ENCODE measurements around the gene CCDC34. TPM values are rescaled to one million over a fixed set of nuclear protein-coding genes. Genes with fewer than 3 reads are reported as not detected.

Gene CCDC34
- total and polyA plus RNA-seq, 3 experiments from 2014 or later = 2.3 to 23.0 (median 22.4) TPM

DNA sequence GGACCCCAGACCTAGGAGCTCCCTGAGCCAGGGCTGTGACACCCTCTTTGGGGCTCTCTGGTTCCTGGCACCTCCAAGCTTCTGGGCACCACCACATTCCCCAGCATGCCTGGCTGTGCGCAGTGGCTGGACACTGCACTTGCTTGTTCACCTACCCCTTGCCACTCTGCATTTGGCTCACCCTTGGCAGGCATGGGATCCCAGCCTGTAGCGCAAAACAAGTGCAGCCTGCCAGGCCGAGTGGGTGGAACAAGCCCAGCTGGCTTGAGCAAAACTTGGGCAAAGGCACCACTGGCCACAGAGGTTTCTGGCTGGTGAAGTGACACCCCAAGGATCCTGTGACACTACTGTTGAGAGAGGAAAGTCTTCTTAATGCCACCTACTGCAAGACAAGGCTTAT is 57.3 kb downstream of the CCDC34 start:
- H3K27ac ChIP-seq (ENCODE audit: low read depth, low read length) = no peak overlapping the region
- peaks cover 2 to 15% of the 10 kb centered on the region in 2 donors for H3K27me3 Mint-ChIP-seq
- H3K9me3 ChIP-seq (ENCODE audit: low read length) = no peaks in the 10 kb centered on the region
- no peaks in the 10 kb centered on the region for H3K27me3 ChIP-seq (ENCODE audit: insufficient read depth, low read length, poor library complexity, severe bottlenecking)
- no peak overlapping the region for H3K4me3 Mint-ChIP-seq
- H3K36me3 Mint-ChIP-seq = peaks cover 0 to 4% (median 0%) of the 10 kb centered on the region in 3 donors
- no peaks in the 10 kb centered on the region for H3K36me3 ChIP-seq (ENCODE audit: insufficient read depth, low read length)
- H3K9me3 Mint-ChIP-seq = peaks cover 0 to 4% (median 0%) of the 10 kb centered on the region in 5 donors
- no peaks in the 10 kb centered on the region for H3K4me1 Mint-ChIP-seq
- no peak for DNase-seq
- ChIA-PET CTCF (no interaction called here), POLR2A (no interaction called here)
- no peaks in the 10 kb centered on the region for H3K4me1 ChIP-seq (ENCODE audit: insufficient read depth, low read length)
- H3K4me3 ChIP-seq (ENCODE audit: low read length) = no peak overlapping the region
- H3K27ac Mint-ChIP-seq = no peak overlapping the region

DNA sequence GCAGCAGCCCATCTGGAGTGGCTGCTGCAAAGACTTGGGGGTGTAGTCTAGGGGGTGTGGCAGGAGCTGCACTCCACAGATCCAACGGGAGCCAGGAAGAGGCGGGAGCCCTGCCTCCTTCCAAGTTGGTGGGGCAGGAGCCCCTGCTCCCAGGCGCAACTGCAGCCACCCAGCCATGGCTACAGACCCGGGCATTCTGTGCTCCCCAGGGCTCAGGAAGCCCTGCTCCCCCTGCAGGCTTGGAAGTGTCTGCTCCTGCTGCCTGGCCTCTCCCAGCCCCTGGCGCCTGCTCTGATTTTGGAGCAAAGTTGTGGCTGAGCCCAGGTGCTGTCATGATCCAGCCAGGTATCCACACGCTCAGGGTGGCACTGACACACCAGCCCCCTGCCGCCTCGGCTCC is 58.5 kb downstream of the CCDC34 start:
- POLR2A ChIA-PET = no interaction called here

DNA sequence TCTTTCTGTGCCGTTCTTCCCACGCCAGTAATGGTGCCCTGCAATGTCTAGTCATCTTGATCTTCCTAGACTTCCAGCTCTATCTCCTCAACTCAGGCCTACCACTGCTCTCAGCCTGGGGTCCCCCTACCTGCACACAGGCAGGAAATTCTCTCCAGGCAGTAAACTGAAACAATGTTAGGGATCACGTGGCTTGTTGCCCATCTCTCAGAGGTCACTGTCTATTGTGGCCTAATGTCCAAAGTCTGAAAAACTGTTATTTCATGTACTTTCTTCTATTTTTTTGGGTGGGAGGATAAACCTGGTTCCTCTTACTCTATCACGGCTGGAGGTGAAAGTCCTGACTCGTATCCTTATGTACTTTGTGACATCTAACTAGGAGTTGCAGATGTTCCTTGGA is 59.1 kb downstream of the CCDC34 start:
- Histone ChIP-seq H3K9me3 (ENCODE audit: low read length) (no peaks in the 10 kb centered on the region), H3K27ac (ENCODE audit: low read depth, low read length) (no peak overlapping the region), H3K27me3 (ENCODE audit: insufficient read depth, low read length, poor library complexity, severe bottlenecking) (no peaks in the 10 kb centered on the region), H3K4me1 (ENCODE audit: insufficient read depth, low read length) (no peaks in the 10 kb centered on the region), H3K4me3 (ENCODE audit: low read length) (no peak overlapping the region), H3K36me3 (ENCODE audit: insufficient read depth, low read length) (no peaks in the 10 kb centered on the region)
- H3K36me3 Mint-ChIP-seq = peaks cover 0 to 4% (median 0%) of the 10 kb centered on the region in 3 donors
- peaks cover 7 to 9% of the 10 kb centered on the region in 2 donors for H3K27me3 Mint-ChIP-seq
- no peak overlapping the region for H3K4me3 Mint-ChIP-seq
- ChIA-PET POLR2A (no interaction called here), CTCF (no interaction called here)
- H3K4me1 Mint-ChIP-seq = no peaks in the 10 kb centered on the region
- no peak for DNase-seq
- no peak overlapping the region for H3K27ac Mint-ChIP-seq
- peaks cover 0 to 4% (median 0%) of the 10 kb centered on the region in 5 donors for H3K9me3 Mint-ChIP-seq

More for the DNA sequence above, 58.5 kb downstream of the CCDC34 start:
- H3K9me3 Mint-ChIP-seq = peaks cover 0 to 4% (median 0%) of the 10 kb centered on the region in 5 donors
- no peak overlapping the region for H3K4me3 Mint-ChIP-seq
- Histone ChIP-seq H3K27ac (ENCODE audit: low read depth, low read length) (no peak overlapping the region), H3K27me3 (ENCODE audit: insufficient read depth, low read length, poor library complexity, severe bottlenecking) (no peaks in the 10 kb centered on the region), H3K4me3 (ENCODE audit: low read length) (no peak overlapping the region), H3K9me3 (ENCODE audit: low read length) (no peaks in the 10 kb centered on the region), H3K4me1 (ENCODE audit: insufficient read depth, low read length) (no peaks in the 10 kb centered on the region), H3K36me3 (ENCODE audit: insufficient read depth, low read length) (no peaks in the 10 kb centered on the region)
- no peaks in the 10 kb centered on the region for H3K4me1 Mint-ChIP-seq
- peaks cover 7 to 15% of the 10 kb centered on the region in 2 donors for H3K27me3 Mint-ChIP-seq
- DNase-seq = no peak
- H3K36me3 Mint-ChIP-seq = peaks cover 0 to 4% (median 0%) of the 10 kb centered on the region in 3 donors
- no peak overlapping the region for H3K27ac Mint-ChIP-seq
- CTCF ChIA-PET = no interaction called here

DNA sequence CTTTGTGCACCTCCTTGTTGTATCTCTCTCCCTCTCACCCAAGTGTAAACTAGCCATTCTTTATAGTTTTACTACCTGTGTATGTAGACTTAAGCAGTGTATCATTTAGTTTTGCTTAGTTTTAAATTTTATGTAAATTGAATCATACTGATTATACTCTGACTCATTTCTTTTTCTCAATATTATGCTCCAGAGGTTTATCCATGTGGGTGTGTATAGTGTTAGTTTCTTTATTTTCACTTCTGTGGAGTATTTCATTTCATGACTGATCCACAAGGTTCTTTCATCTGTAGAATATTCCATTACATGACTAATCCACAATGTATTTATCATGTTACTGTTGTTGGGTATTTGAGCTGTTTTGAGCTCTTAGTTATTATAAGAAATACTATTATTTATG is 62.0 kb downstream of the CCDC34 start:
- Mint-ChIP-seq H3K27me3 (peaks cover 4 to 5% of the 10 kb centered on the region in 2 donors), H3K9me3 (peaks cover 0 to 5% (median 0%) of the 10 kb centered on the region in 5 donors), H3K27ac (no peak overlapping the region), H3K4me1 (no peaks in the 10 kb centered on the region), H3K36me3 (no peaks in the 10 kb centered on the region), H3K4me3 (no peak overlapping the region)
- no peak overlapping the region for H3K4me3 ChIP-seq (ENCODE audit: low read length)
- CTCF ChIA-PET = no interaction called here
- H3K4me1 ChIP-seq (ENCODE audit: insufficient read depth, low read length) = no peaks in the 10 kb centered on the region
- DNase-seq = no peak
- H3K27me3 ChIP-seq (ENCODE audit: insufficient read depth, low read length, poor library complexity, severe bottlenecking) = no peaks in the 10 kb centered on the region
- no peaks in the 10 kb centered on the region for H3K9me3 ChIP-seq (ENCODE audit: low read length)
- no peaks in the 10 kb centered on the region for H3K36me3 ChIP-seq (ENCODE audit: insufficient read depth, low read length)
- H3K27ac ChIP-seq (ENCODE audit: low read depth, low read length) = no peak overlapping the region
- POLR2A ChIA-PET = no interaction called here

DNA sequence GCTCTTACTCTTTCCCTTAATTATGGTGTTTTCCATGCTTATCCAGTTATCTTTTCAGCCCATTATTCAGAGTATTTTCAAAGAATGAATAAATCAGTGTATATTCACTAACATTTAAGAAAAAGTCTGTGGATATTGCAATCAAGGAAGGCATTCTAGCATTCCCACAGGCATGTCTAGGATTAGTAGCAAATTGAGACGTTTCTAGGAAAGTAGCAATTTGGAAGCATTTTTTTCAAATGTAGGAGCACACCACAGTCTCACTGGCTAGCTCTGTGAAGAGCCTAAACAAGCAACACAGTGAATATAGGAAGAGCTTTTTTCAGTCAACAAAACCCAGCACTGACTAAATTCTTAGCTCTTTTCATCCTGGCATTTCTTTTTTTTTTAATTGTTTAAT is 65.4 kb downstream of the CCDC34 start:
- no peaks in the 10 kb centered on the region for H3K36me3 Mint-ChIP-seq
- no peak for DNase-seq
- Histone ChIP-seq H3K27me3 (ENCODE audit: insufficient read depth, low read length, poor library complexity, severe bottlenecking) (no peaks in the 10 kb centered on the region), H3K36me3 (ENCODE audit: insufficient read depth, low read length) (no peaks in the 10 kb centered on the region), H3K9me3 (ENCODE audit: low read length) (no peaks in the 10 kb centered on the region), H3K4me3 (ENCODE audit: low read length) (no peak overlapping the region), H3K27ac (ENCODE audit: low read depth, low read length) (no peak overlapping the region), H3K4me1 (ENCODE audit: insufficient read depth, low read length) (no peaks in the 10 kb centered on the region)
- peaks cover 0 to 5% of the 10 kb centered on the region in 2 donors for H3K27me3 Mint-ChIP-seq
- H3K4me3 Mint-ChIP-seq = no peak overlapping the region
- H3K27ac Mint-ChIP-seq = no peak overlapping the region
- CTCF ChIA-PET = no interaction called here
- no peaks in the 10 kb centered on the region for H3K4me1 Mint-ChIP-seq
- POLR2A ChIA-PET = no interaction called here
- H3K9me3 Mint-ChIP-seq = peaks cover 0 to 8% (median 0%) of the 10 kb centered on the region in 5 donors

DNA sequence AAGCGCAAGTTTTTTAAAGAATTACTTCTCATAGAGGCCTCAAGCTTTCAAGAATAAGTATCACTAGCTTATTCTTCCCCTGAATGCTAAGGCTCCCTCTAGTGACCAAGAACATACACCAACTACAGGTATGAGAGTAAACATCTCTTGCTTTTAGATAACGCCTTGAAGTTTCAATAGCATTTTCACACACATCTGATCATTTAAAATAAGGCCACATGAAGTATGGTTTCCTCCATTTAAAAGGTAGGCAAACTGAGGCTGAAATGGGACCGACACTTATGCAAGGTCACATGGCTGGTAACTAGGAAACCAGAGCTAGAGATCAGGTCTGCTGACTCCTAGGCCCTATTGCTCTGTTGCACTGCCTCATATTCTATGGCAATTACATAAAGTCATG is 66.5 kb downstream of the CCDC34 start:
- Mint-ChIP-seq H3K4me1 (no peaks in the 10 kb centered on the region), H3K27me3 (peaks cover 0 to 5% of the 10 kb centered on the region in 2 donors), H3K36me3 (no peaks in the 10 kb centered on the region), H3K27ac (no peak overlapping the region), H3K4me3 (no peak overlapping the region), H3K9me3 (peaks cover 0 to 8% (median 5%) of the 10 kb centered on the region in 5 donors)
- POLR2A ChIA-PET = no interaction called here
- H3K4me3 ChIP-seq (ENCODE audit: low read length) = no peak overlapping the region
- H3K9me3 ChIP-seq (ENCODE audit: low read length) = no peaks in the 10 kb centered on the region
- no peak for DNase-seq
- no peaks in the 10 kb centered on the region for H3K27me3 ChIP-seq (ENCODE audit: insufficient read depth, low read length, poor library complexity, severe bottlenecking)
- H3K27ac ChIP-seq (ENCODE audit: low read depth, low read length) = no peak overlapping the region
- H3K36me3 ChIP-seq (ENCODE audit: insufficient read depth, low read length) = no peaks in the 10 kb centered on the region
- H3K4me1 ChIP-seq (ENCODE audit: insufficient read depth, low read length) = no peaks in the 10 kb centered on the region
- CTCF ChIA-PET = interaction anchor here (0.6 to 1.1 kb wide), 2 partner anchors 25 to 113 kb away, joined by 3 read pairs; no protein-coding TSS in a partner anchor

DNA sequence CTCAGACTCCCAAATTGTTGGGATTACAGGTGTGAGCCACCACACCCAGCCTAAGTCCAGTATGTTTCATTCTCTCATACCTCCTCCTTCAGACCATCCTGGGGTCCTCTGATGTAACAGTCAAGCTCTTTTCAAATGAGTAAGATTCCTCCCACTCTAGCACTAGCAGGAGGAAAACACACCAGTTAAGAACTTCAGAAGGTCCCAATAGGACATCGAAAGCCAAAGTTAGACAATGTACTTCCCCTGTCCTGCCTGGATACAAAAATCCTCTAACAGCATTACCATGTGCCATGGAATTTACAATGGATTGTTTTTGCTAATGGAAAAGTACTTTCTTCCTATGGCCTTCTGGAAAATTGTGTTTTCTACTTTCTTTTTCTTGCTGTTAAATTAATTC is 67.1 kb downstream of the CCDC34 start:
- no peak for DNase-seq
- no peaks in the 10 kb centered on the region for H3K27me3 ChIP-seq (ENCODE audit: insufficient read depth, low read length, poor library complexity, severe bottlenecking)
- peaks cover 0 to 5% of the 10 kb centered on the region in 2 donors for H3K27me3 Mint-ChIP-seq
- no peak overlapping the region for H3K27ac Mint-ChIP-seq
- CTCF ChIA-PET = interaction anchor here (0.6 to 1.1 kb wide), 2 partner anchors 25 to 112 kb away, joined by 3 read pairs; no protein-coding TSS in a partner anchor
- no peak overlapping the region for H3K27ac ChIP-seq (ENCODE audit: low read depth, low read length)
- H3K36me3 ChIP-seq (ENCODE audit: insufficient read depth, low read length) = no peaks in the 10 kb centered on the region
- H3K4me1 ChIP-seq (ENCODE audit: insufficient read depth, low read length) = no peaks in the 10 kb centered on the region
- H3K9me3 ChIP-seq (ENCODE audit: low read length) = no peaks in the 10 kb centered on the region
- H3K4me1 Mint-ChIP-seq = no peaks in the 10 kb centered on the region
- peaks cover 0 to 13% (median 9%) of the 10 kb centered on the region in 5 donors for H3K9me3 Mint-ChIP-seq
- H3K36me3 Mint-ChIP-seq = no peaks in the 10 kb centered on the region
- no peak overlapping the region for H3K4me3 Mint-ChIP-seq
- POLR2A ChIA-PET = no interaction called here
- no peak overlapping the region for H3K4me3 ChIP-seq (ENCODE audit: low read length)

DNA sequence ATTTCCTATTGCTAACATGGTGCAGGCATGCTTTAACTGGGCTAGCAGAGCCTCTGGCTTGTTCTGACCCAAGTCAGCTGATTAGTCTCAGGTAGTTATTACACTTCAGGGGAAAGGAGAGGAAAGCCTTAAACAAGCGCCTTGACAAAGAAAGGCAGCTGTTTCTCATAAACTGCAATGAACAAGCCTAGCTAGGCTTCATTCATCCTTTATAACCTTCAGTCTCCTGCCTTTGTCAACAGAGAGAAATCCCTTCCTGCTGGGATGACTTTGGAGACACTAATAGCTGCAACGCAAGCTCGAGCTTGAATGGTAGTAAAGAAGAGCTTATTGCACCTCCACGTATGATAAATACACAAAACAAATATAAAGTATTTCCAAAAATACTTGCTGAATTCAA is 68.4 kb downstream of the CCDC34 start:
- no peaks in the 10 kb centered on the region for H3K27me3 Mint-ChIP-seq
- no peaks in the 10 kb centered on the region for H3K9me3 ChIP-seq (ENCODE audit: low read length)
- H3K27ac ChIP-seq (ENCODE audit: low read depth, low read length) = no peak overlapping the region
- no peaks in the 10 kb centered on the region for H3K4me1 ChIP-seq (ENCODE audit: insufficient read depth, low read length)
- no peaks in the 10 kb centered on the region for H3K4me1 Mint-ChIP-seq
- POLR2A ChIA-PET = no interaction called here
- peaks cover 0 to 22% (median 16%) of the 10 kb centered on the region in 5 donors for H3K9me3 Mint-ChIP-seq
- no peaks in the 10 kb centered on the region for H3K27me3 ChIP-seq (ENCODE audit: insufficient read depth, low read length, poor library complexity, severe bottlenecking)
- no peaks in the 10 kb centered on the region for H3K36me3 ChIP-seq (ENCODE audit: insufficient read depth, low read length)
- H3K4me3 ChIP-seq (ENCODE audit: low read length) = no peak overlapping the region
- H3K27ac Mint-ChIP-seq = no peak overlapping the region
- no peak overlapping the region for H3K4me3 Mint-ChIP-seq
- DNase-seq = no peak
- peaks cover 0 to 2% (median 0%) of the 10 kb centered on the region in 3 donors for H3K36me3 Mint-ChIP-seq
- CTCF ChIA-PET = no interaction called here
